ENCODE data around the gene CLDN9.

CLDN9 gene

DNA sequence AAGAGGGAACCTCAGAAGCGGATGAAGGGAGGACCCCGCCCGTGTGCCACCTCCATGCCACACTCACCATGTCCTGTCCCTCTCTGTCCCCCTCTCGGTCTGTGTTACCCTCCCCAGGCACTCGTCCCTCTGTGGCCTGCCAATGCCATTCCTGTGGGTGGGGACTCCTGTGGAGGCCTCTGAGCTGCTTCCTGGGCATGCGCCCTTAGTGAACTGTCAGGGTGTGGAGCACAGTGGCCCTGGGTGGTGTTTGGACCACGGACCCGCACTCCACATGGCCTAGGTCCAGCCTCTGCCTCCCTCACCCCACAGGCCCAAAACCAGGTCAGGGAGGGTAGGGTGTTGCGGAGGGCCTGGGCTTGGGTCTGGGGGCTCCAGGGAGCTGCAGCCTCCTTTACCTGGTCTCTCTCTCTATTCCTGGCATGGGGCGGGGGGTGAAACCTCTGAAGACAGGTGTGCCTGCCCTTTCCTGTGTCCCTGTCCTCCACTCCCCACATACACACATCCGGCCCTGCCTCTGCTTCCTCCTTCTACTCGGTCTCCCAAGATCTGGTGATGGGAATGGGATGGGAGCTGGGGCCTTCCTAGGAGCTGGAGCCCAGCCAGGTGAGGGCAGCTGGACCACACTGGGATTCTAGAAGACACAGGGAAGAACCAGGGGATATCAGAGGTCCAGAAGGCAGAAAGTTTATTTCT is 21.0 kb upstream of the CLDN9 start:
- TF ChIP-seq, protein P1, sequence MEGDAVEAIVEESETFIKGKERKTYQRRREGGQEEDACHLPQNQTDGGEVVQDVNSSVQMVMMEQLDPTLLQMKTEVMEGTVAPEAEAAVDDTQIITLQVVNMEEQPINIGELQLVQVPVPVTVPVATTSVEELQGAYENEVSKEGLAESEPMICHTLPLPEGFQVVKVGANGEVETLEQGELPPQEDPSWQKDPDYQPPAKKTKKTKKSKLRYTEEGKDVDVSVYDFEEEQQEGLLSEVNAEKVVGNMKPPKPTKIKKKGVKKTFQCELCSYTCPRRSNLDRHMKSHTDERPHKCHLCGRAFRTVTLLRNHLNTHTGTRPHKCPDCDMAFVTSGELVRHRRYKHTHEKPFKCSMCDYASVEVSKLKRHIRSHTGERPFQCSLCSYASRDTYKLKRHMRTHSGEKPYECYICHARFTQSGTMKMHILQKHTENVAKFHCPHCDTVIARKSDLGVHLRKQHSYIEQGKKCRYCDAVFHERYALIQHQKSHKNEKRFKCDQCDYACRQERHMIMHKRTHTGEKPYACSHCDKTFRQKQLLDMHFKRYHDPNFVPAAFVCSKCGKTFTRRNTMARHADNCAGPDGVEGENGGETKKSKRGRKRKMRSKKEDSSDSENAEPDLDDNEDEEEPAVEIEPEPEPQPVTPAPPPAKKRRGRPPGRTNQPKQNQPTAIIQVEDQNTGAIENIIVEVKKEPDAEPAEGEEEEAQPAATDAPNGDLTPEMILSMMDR (IDR thresholded peaks at IDR 0.05), result no peak

DNA sequence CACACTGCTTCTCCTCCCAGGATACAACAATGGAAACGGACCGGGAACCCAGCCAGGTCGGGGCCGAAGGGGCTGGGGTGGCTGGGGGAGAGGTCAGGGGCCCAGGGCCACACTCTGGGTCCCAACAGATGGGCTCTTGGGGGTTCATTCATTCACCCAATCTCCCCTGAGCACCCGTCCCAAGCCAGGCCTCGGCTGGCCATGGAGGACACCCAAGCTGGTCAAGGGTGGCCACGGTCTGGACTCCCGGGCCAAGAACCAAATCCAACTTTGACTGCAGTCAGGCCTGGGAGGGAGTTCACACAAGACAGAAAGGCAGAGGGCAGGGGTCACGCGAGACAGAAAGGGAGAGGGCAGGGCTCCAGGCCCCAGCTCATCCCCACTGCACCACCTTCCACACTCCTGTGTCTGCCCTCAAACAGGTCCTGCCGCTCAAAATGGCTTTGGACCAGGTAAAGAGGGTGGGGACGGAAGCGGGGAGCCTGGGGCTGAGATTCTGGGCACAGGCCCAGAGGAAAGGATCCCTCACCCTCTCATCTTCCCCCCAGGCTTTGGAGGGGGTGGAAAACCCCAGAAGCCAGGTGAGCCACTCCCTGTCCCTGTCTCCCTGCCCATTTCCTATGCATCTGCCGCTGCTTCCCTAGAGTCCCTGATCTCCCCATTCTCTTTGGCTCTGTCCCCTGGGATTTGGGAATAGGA is 20.2 kb upstream of the CLDN9 start:
- TF ChIP-seq, protein P1 (IDR thresholded peaks at IDR 0.05), result no peak

DNA sequence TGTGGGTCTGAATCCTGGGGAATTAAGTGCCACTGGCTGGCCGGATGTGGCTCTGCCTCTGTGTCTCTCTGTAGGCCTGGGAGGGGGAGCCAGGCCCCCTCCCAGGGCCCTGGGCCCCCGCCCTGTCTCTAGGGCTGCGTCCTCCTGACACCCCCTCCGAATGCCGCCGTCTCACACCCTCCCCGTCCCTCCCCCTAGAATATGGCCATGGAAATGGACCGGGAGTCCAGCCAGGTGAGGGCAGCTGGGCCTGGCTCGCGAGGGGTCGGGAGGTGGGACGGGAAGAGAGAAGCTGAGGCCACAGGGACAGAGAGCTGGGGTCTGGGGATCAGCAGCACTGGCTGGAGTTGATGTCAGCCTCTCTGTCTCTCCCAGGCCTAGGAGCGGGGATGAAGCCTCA is 16.4 kb upstream of the CLDN9 start:
- TF ChIP-seq, protein P1 (IDR thresholded peaks at IDR 0.05), result no peak

DNA sequence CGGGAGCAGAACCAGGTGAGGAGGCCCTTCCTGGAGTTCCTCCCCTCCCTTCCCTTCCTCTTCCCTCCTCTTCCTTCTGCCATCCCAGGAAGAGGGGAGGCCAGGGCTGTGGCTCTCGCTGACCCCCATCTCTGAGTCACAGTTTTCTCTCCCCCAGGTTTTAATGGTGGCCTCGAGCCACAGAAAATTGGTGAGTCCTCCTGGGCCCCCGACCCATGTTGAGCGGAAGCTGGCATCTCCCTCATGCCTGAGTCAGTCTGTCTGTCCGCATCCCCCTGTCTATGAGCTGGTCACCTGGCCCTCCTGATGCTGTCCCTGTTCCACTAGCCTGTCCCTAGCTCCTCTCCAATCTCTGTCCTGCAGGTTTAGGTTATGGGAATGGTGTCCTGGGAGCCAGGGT is 12.8 kb upstream of the CLDN9 start:
- TF ChIP-seq, protein P1 (IDR thresholded peaks at IDR 0.05), result no peak

DNA sequence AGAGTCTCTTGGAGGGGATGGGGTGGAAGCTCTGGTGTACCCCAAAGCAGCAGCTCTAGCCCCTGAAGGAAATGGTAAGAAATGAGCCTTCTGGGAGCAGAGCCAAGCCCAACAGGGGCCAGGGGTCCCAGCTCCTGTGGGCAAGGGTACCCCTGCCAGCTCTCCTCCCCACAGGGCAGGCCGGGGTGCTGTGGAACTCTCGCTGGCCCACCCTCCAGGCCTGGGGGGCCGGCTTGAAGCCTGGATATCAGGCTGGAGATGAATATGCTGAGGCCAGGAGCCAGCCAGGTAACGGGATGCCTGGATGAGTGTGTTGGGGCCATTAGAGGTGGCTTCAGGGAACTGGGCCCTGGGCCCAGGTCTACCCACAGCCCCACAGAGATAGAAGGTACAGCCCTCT is 12.2 kb upstream of the CLDN9 start:
- TF ChIP-seq, protein P1 (IDR thresholded peaks at IDR 0.05), result no peak

DNA sequence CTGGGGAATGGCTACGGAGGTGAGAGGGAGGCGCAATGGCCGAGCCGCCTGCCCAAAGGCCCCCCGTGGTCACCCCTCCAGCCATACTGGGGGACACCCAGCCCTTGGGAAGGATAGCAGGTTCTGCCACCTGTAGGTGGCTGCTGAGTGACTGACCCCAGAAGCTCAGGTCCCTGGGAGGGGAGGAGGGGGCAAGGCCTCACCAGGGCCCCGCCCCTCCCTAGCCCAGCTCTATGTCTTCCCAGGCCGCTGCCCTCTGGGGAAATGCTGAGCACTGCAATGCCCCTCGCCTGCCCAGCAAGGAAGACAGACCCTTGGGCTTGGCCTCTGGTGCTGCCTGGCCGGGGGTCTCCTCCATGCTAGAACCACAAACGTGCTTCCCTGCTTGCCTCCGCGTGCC is 11.4 kb upstream of the CLDN9 start:
- TF ChIP-seq, protein P1 (IDR thresholded peaks at IDR 0.05), result no peak

DNA sequence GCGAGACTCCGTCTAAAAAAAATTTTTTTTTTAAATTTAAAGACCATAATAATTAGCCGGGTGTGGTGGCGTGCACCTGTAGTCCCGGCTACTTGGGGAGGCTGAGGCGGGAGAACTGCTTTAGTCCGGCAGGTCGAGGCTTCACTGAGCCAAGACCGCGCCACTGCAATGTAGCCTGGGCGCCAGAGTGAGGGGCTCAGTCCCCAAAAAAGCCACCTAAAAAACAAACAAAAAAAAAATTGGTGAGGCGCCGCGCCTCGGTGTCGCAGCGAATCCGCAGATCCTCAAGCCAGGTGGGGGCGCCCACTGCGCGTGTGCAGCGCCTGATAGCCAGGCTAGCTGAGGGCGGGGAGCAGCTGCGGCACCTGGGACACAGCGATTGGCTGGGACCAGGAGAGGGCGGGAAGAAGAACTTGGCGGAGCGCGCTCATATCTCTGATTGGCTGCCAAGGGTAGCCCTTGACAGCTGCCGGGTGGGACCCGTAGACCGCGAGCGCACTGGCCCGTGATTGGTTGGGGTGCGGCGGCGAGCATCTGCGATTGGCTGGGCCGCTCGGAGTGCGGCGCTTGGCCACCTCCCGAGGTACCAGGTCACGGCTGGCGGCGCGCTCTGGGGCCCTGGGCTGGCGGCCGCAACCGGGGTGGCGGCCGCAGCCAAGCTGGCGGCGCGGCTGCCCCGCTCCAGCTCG is 9.0 kb upstream of the CLDN9 start:
- TF ChIP-seq, protein P1 (IDR thresholded peaks at IDR 0.05), result peak; percentile 59; the same call in 1 of the 2 replicates
